Ishikawa (cell line): Measurements from ENCODE around the gene HOXB8.

Experiments
- CEBPB ChIP-seq: IDR thresholded peaks from 2 replicates; pipeline ENCODE4 v1.6.1; 2012
- CREB1 ChIP-seq: IDR thresholded peaks from 2 replicates; pipeline ENCODE4 v1.6.1; 2012; ENCODE audit warnings: low read depth
- EGR1 ChIP-seq: IDR thresholded peaks from 2 replicates; pipeline ENCODE4 v1.6.1; 2012
- EP300 ChIP-seq: IDR thresholded peaks from 2 replicates; pipeline ENCODE4 v1.6.1; 2012; ENCODE audit warnings: borderline replicate concordance
- FOXM1 ChIP-seq: IDR thresholded peaks from 2 replicates; pipeline ENCODE4 v1.6.1; 2012; ENCODE audit warnings: low read depth, borderline replicate concordance
- MAX ChIP-seq: IDR thresholded peaks from 2 replicates; pipeline ENCODE4 v1.6.1; 2012
- NFIC ChIP-seq: IDR thresholded peaks from 2 replicates; pipeline ENCODE4 v1.6.1; 2012
- RAD21 ChIP-seq: IDR thresholded peaks from 2 replicates; pipeline ENCODE4 v1.6.1; 2012; ENCODE audit warnings: low read depth
- REST ChIP-seq: IDR thresholded peaks from 2 replicates; pipeline ENCODE4 v1.6.1; 2012; ENCODE audit warnings: low read depth, mild to moderate bottlenecking
- TAF1 ChIP-seq: IDR thresholded peaks from 2 replicates; pipeline ENCODE4 v1.6.1; 2012; ENCODE audit warnings: low read depth, mild to moderate bottlenecking
- TCF12 ChIP-seq: IDR thresholded peaks from 2 replicates; pipeline ENCODE4 v1.6.1; 2012; ENCODE audit warnings: low read depth
- TEAD4 ChIP-seq: IDR thresholded peaks from 2 replicates; pipeline ENCODE4 v1.6.1; 2012
- USF1 ChIP-seq: IDR thresholded peaks from 2 replicates; pipeline ENCODE4 v1.6.1; 2012
- YY1 ChIP-seq: IDR thresholded peaks from 2 replicates; pipeline ENCODE4 v1.6.1; 2012; ENCODE audit warnings: low read depth
- ZBTB7A ChIP-seq: IDR thresholded peaks from 2 replicates; pipeline ENCODE4 v1.6.1; 2012; ENCODE audit warnings: low read depth

The HOXB8 gene

GRCh38 chr17:48630925-48631692, 16.0 kb upstream of the HOXB8 start:
- TF ChIP-seq MAX = no peak
- TF ChIP-seq TEAD4 = no peak
- TF ChIP-seq RAD21 = no peak
- TF ChIP-seq FOXM1 = no peak
- no peak for TF ChIP-seq EGR1
- no peak for TF ChIP-seq YY1
- TF ChIP-seq NFIC = no peak
- TF ChIP-seq TCF12 = no peak
- no peak for TF ChIP-seq CEBPB
- TF ChIP-seq ZBTB7A = no peak
- no peak for TF ChIP-seq CREB1
- no peak for TF ChIP-seq TAF1
- TF ChIP-seq REST = no peak
- no peak for TF ChIP-seq USF1
- no peak for TF ChIP-seq EP300

- TF ChIP-seq YY1 = no peak
- TF ChIP-seq CEBPB = no peak
- TF ChIP-seq NFIC = no peak
- TF ChIP-seq TEAD4 = no peak
These were observed 15.2 kb upstream of the HOXB8 start for GRCh38 chr17:48630009-48630924.

GRCh38 chr17:48629411-48629759, 14.3 kb upstream of the HOXB8 start:
- no peak for TF ChIP-seq RAD21

GRCh38 chr17:48628649-48629410, 13.7 kb upstream of the HOXB8 start:
- TF ChIP-seq USF1 (no peak), FOXM1 (no peak), ZBTB7A (no peak), NFIC (no peak), TCF12 (no peak), MAX (no peak), RAD21 (no peak), REST (no peak)

- TF ChIP-seq YY1 (no peak), ZBTB7A (no peak), EGR1 (no peak), FOXM1 (no peak), RAD21 (no peak), NFIC (no peak), CREB1 (no peak), TEAD4 (no peak), REST (no peak), CEBPB (no peak), USF1 (no peak), EP300 (no peak), TAF1 (no peak), MAX (no peak), TCF12 (no peak)
These were observed 12.8 kb upstream of the HOXB8 start for GRCh38 chr17:48627623-48628521.
